ENCODE results near the gene LRRC18. TPM values are rescaled to one million over a fixed set of nuclear protein-coding genes. Genes with fewer than 3 reads are reported as not detected.

Gene LRRC18
- total and polyA plus RNA-seq, 12 donors, result not detected

DNA sequence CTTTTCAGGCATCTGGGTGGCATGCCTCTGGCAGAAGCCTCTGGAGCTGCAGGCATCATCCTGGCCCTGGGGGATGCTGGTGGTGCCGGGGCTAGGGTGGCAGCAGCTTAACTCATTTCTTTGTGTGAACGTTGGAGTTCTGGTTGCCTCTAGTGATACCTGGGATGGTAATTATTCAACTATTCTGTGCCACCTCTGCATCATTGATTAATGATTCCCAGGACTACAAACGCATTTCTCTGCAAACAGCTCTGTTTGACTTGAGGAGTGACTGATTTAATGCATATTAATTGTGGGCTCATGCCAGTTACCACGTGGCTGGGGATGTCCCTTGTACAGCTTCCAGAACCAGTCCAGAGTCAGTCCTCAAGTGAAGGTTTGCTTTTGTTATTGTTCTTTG lies 55.9 kb downstream of the LRRC18 start:
- DNase-seq, result no peak
- Histone ChIP-seq H3K27ac (no peak overlapping the region), H3K27me3 (no peaks in the 10 kb centered on the region), H3K9me3 (replicated peaks in 1 of 3) (no peaks in the 10 kb centered on the region), H3K4me1 (replicated peaks in 1 of 2) (no peaks in the 10 kb centered on the region), H3K36me3 (replicated peaks in 1 of 2) (no peaks in the 10 kb centered on the region), H3K4me3 (no peak overlapping the region)
- intact Hi-C loops (cut with DNase I), result no loop called here
- 32 to 52% (median 45%) methylated on average over 3 to 4 of the region's 4 CpGs for WGBS, 4 donors
- TF ChIP-seq POLR2A (IDR thresholded peaks at IDR 0.05) (no peak), CTCF (IDR thresholded peaks at IDR 0.05) (no peak)

- H3K4me3 ChIP-seq, result no peak overlapping the region
- intact Hi-C loops (cut with DNase I), result no loop called here
- no peak for TF ChIP-seq CTCF (IDR thresholded peaks at IDR 0.05)
- no peak for TF ChIP-seq POLR2A (IDR thresholded peaks at IDR 0.05)
- no peaks in the 10 kb centered on the region for H3K4me1 ChIP-seq (replicated peaks in 1 of 2)
- H3K9me3 ChIP-seq (replicated peaks in 1 of 3), result no peaks in the 10 kb centered on the region
- H3K27me3 ChIP-seq, result no peaks in the 10 kb centered on the region
- WGBS, 4 donors, result 83 to 98% (median 92%) methylated on average over 2 of the region's 2 CpGs
- no peak for DNase-seq
- H3K27ac ChIP-seq, result no peak overlapping the region
- H3K36me3 ChIP-seq (replicated peaks in 1 of 2), result no peaks in the 10 kb centered on the region
Measured at GRCh38 chr10:48882881-48883280, 56.8 kb downstream of the LRRC18 start.

DNA sequence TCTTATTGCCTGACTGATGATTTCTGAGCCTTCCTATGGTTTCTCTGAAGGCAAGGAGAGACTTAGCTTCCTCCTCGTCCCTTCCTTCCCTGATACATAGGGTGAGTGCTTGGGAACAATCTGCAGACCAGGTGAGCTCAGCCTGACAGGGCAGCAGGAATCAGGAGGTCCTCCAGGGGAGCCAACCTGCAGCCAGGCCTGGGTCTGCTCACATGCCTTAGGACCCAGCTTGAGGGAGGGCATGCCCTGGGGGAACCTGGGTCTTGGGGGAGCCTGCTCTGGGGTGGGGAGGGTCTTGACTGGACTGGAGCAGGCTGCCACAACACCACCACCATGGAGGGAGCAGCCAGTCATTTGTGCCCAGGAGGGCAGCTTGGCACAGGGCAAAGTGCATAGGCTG lies 57.7 kb downstream of the LRRC18 start:
- no peaks in the 10 kb centered on the region for H3K4me1 ChIP-seq (replicated peaks in 1 of 2)
- intact Hi-C loops (cut with DNase I), result no loop called here
- DNase-seq, result no peak
- no peaks in the 10 kb centered on the region for H3K27me3 ChIP-seq
- no peaks in the 10 kb centered on the region for H3K36me3 ChIP-seq (replicated peaks in 1 of 2)
- TF ChIP-seq POLR2A (IDR thresholded peaks at IDR 0.05), result no peak
- no peak for TF ChIP-seq CTCF (IDR thresholded peaks at IDR 0.05)
- H3K4me3 ChIP-seq, result no peak overlapping the region
- no peaks in the 10 kb centered on the region for H3K9me3 ChIP-seq (replicated peaks in 1 of 3)
- WGBS, 4 donors, result 79 to 91% (median 85%) methylated on average over 1 of the region's 1 CpG
- no peak overlapping the region for H3K27ac ChIP-seq

GRCh38 chr10:48880016-48880705 lies 59.5 kb downstream of the LRRC18 start:
- no peaks in the 10 kb centered on the region for H3K36me3 ChIP-seq (replicated peaks in 1 of 2)
- intact Hi-C loops (cut with DNase I), result no loop called here
- DNase-seq, result no peak
- H3K27me3 ChIP-seq, result no peaks in the 10 kb centered on the region
- WGBS, 4 donors, result 66 to 93% (median 73%) methylated on average over 2 to 11 of the region's 11 CpGs
- no peak for TF ChIP-seq POLR2A (IDR thresholded peaks at IDR 0.05)
- TF ChIP-seq CTCF (IDR thresholded peaks at IDR 0.05), result no peak
- H3K27ac ChIP-seq, result no peak overlapping the region
- H3K4me1 ChIP-seq (replicated peaks in 1 of 2), result no peaks in the 10 kb centered on the region
- no peaks in the 10 kb centered on the region for H3K9me3 ChIP-seq (replicated peaks in 1 of 3)
- H3K4me3 ChIP-seq, result no peak overlapping the region

Data from adrenal gland (tissue), 12 donors.